HG02970 (cell line): ENCODE results near the gene SH3BGRL2.
"Not testable (repeated sequence)": the region's sequence is repeated elsewhere in the genome, so short reads cannot be mapped to it uniquely, and the experiment has no call there.

Experiments used
- ATAC-seq: cut with Tn5 transposase; IDR thresholded peaks from one replicate; pipeline ENCODE4 v1.9.1; 2021; ENCODE audit warnings: mild to moderate bottlenecking, moderate library complexity, moderate number of reproducible peaks; ENCODE audit not compliant: unreplicated experiment, low FRiP score

The SH3BGRL2 gene

DNA sequence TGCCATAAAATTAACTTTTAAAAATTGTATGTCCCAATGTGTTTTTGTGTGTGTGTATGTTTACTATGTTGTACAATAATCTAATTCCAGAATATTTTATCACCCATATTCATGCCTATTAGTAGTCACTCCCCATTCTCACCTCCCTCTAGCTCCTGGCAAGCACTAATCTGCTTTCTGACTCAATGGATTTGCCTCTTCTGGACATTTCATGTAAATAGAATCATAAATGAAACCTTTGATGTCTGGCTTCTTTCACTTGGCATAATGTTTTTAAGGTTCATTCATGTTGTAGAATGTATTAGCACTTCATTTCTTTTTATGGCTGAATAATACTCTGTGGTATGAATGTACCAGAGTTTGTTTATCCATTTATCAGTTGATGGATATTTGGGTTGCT, 15.4 kb downstream of the SH3BGRL2 start:
- no peak for ATAC-seq

DNA sequence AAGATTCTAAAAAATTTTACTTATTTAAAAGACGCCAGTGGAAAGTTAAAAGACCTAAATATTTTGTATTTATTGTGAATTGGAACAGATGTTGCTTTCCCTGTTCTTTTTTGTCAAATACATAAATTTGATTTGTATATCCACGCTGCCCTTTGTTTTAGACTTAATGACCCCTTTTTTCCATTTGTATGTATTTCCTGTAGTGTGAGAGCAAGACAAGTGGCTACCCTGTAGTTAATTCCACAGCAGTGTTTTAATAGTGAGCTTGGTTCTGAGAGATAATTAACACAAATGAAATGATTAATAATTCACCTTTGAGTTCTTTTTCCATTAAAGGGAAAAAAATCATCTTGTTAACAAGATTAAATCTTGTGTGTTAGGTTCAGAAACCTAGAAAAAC, 16.6 kb downstream of the SH3BGRL2 start:
- ATAC-seq = no peak

DNA sequence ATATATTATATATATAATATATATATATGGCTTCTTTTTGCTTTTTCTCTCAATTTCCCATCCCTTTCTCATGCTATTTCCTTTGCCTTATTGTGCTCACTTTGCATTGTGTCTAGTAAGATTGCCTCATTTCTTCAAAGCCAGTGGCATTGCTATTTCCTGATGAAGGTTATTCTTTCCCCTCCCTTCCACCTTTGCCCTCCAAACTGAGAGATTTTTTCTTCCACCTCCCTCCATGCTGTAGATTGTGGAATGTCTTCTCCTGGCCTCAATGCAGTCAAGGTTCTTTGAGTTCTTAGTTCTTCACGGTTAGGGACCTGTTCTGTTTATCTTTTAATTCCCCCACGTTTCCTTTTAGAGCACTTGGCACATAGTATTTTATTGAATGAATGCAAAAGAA, 17.2 kb downstream of the SH3BGRL2 start:
- no peak for ATAC-seq

DNA sequence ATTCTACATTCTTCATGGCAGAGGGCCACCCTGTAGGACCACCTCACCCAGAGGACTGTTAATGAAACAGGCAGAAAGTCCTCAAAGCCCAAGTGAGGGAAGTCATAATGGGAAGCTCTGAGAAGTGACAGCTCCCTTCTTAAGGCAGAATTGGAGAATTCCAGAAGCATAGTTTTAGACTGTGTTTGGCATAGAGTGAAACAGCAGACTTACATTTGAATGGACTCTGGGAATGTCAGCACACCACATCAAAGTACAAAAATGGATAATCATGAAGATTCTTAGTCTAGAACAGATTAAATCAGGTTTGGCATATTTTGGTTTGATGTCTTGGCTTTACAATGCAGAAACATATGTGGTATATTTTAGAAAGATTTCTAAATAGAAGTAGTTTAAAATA, 17.9 kb downstream of the SH3BGRL2 start:
- no peak for ATAC-seq

DNA sequence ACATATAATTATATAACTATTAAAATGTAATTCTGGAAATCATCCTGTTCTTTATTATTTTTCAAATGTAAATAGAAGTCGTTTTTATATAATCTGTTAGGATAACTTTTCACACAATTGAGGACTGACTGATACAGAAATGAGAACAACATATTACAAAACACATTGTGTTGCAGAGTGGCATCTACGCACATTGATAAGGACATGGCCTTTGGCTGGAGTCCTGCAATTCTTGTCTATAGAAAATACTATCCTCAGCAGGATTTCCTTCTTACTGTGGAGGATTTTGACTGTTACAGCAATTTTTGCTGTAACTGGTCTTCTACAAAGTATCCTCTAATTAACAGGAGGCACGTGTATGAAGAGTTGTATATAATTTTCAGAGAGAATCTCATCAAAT, 19.8 kb downstream of the SH3BGRL2 start:
- ATAC-seq = no peak

DNA sequence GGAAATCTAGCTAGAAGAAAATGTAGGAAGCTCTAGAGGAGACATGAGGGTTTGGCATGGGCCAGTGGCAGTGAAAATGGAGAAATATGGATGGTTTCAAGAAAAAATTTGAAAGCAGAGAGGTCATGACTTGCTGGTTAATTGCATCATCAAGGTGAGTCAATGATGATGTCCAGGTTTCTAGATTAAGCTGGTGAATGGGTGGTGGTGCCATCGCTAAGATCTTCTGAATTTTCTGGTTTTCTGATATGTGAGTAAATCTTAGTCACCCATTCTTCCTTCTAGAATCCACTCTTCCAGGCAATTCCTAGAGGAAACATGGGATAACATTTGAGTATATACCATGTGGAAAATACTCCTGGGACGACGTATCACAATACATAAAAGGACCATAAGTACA, 25.0 kb downstream of the SH3BGRL2 start:
- no peak for ATAC-seq

DNA sequence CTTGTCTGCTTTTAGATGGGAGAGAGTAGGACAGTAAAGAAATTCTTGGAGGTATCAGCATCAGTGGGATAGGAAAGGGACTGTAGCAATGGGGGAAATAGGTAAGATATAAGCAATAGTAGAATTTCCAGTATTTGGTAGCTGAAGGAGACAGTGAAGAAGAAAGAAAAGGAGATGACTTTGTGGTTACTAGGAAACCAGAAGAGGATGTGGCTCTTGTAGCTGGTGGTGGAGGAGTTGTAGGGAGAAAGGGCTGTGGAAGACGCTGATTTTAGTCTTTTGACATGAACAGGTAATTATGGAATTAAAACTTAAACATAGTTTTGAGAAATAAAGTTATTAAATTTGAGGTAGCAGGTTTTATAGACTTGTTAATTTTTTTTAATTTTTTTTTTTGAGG, 26.1 kb downstream of the SH3BGRL2 start:
- no peak for ATAC-seq

DNA sequence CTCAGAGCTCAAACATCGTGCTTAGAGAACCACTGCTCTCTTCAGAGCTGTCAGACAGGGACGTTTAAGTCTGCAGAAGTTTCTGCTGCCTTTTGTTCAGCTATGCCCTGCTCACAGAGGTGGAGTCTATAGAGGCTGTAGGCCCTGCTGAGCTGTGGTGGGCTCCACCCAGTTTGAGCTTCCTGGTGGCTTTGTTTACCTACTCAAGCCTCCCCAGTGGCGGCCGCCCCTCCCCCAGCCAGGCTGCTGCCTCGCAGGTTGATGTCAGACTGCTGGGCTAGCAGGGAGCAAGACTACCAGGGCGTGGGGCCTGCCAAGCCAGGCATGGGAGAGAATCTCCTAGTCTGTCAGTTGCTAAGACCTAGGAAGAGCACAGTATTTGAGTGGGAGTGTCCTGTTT, 32.5 kb downstream of the SH3BGRL2 start:
- ATAC-seq = not testable (repeated sequence)

DNA sequence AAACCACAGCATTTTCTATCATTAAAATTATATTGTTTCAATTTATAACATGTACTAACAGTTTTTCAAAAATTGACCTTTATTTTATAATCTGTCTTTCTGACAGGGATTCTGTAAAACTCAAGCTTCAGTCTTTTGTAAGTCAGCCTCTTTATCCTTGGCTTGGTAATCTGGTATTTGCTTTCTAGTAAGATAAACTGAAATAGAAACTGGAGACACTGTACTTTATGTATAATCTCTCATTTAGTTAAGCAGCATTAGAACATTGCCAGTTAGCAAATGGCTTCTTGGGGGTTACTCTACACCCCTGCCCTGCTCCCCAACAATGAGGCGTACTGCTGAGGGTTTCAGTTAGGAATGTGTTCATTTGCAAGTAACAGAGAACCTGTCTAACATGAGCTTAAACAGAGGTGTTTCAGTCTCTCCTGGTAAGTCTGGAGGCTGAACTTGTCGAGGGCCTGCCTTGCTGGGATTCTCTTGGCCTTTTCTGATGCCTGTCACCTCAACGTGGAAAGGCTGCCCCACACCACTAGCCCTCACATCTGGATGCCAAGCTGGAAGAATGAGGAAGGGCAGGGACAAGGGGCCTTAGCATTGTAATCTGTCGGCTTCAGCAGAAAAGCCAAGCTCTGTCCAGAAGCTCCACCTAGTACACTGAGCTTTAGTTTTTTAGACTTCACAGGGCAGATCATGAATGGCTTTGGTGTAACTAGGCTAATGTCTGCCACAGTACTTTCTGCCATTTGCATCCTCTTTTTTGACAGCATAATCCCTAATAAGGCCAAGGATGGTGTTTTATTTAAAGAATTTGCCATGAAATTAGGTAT, 34.8 kb downstream of the SH3BGRL2 start:
- no peak for ATAC-seq

DNA sequence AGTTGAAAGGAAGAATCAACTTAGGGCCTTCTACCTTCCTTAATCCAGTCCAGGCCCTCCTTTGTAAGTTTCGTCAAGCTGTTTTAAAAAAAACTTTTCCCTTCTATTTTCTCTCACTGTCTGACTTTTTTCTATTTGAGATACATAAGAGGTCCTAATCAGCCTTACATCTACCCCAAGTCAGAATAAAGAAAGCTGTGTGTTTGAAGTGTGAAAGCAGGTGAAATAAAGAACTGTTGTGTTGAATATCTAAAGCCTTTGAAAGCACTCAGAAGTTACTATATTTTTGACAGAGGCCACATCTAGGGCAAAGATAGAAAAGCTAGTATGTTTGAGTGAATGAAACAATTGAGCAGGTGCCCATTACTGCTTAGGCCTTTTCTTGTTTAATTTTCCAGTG, 35.5 kb downstream of the SH3BGRL2 start:
- no peak for ATAC-seq

DNA sequence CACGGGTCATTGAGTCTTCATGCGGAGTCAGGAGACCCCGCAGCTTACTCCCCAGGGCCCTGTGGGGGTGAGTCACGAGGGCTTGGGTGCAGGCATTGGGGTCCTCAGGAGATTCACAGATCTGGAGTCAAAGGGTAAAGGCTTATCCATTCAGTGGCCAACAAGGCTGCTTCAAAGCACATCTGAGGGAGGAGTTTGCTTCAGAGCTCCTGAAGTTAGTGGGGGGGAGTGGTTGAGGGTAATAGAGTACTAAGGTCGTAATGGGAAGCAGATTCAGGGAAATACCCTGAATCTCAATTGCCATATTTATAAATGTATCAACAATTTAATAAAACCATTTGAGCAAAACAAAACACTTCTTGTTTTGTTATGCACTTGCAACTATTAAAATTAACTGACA, 37.3 kb downstream of the SH3BGRL2 start:
- ATAC-seq = no peak

DNA sequence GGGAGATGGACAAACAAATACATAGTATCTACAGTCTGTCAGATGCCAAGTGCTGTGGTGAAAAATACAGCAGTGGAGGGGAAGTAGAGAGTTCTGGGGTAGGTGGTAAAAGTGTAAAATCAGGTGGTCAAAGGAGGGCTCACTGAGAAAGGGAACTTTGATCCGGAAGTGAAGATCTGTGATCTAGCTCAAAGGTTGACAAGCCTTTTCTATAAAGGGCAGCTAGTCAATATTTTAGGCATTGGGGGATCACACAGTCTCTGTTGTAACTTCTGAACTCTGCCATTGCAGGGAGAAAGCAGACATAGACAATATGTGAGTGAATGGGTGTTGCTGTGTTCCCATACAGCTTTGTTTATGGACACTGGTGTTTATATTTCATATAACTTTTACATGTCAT, 38.6 kb downstream of the SH3BGRL2 start:
- ATAC-seq = no peak

DNA sequence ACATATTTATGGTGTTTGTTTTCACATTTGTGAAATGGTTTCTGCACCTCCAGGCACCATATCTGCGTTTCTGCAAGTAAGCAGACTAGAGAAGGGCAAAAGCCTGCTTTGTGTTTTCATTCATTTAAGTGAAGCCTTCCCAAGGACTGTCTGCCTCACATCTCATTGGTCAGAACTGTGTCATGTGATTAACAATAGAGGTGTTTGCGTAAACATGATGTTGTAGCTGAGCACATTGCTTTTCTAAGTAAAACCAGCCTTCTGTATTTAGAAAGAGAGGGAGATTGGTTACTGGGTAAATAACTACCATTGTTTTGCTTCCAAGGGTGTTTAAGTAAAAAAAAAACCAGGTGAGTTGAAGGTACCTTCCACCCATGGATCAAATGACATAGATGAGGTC, 39.7 kb downstream of the SH3BGRL2 start:
- ATAC-seq = no peak

DNA sequence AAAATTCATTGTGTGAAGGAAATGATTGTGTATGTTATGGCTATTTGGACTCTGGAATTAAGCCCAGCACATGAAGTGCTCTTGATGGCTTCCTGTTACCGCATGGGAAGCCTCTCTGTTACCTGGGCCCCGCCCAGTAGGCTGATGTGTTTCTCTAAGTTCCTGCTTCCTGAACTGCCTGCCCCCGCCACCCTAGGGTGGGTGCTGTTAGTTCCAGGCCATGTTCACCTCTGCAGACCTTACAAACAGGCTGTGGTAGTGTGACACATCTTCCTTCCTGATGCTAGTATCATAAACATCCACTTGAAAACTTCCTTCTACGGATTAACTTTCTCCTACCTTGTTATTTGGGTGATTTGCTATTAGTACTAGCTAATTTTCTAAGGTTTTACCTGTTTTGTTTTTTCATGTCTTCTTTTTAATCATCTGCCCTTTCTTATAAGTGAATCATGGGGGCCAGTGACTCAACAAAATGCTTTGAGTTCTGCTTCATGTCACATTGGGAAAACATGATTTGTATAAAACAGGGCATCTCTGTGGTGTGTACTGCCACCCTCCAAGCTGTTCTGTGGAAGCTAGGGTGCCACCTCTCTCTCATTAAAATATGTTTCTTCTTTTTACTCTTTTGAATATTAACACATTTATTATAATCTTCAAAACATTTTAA, 40.6 kb downstream of the SH3BGRL2 start:
- no peak for ATAC-seq

DNA sequence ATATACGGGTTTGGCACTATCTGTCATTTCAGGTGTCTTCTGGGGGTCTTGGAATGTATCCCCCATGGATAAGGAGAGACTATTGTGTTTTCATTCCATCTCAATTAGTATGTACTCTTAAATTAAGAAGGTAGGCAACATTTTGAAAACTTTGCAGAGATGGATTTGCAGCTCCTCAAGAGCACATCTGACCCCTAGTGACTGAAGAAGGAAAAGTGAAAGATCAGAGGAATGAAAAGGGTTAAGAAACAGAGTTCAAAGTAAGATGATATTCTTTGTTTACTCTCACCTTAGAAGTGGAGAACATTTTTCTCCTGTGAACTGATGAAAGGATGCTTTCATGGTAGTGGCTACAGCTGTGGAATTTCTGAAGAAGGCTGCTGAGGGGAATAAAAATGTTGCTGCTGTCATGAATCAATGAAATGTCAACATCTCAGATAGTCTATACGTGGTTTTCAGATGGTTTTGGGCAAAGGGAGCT, 41.5 kb downstream of the SH3BGRL2 start:
- no peak for ATAC-seq

DNA sequence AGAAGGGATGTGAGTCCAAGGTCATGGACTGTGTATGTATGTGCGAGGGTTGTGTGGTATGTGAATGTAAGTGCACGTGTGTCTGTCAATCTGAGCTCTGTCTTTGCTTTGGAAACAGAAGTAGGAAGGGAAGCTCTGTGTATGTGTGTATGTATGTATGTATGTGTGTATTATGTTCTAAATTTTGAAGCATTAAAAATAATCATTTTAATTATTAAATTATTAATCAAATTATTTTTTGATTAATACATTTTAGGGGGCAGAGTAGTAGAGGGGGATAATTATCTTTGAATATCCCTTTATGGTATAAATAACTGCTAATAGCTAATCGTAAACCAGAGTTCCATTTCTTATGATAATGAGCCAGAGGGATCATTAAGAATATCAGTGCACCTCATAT, 42.8 kb downstream of the SH3BGRL2 start:
- no peak for ATAC-seq

DNA sequence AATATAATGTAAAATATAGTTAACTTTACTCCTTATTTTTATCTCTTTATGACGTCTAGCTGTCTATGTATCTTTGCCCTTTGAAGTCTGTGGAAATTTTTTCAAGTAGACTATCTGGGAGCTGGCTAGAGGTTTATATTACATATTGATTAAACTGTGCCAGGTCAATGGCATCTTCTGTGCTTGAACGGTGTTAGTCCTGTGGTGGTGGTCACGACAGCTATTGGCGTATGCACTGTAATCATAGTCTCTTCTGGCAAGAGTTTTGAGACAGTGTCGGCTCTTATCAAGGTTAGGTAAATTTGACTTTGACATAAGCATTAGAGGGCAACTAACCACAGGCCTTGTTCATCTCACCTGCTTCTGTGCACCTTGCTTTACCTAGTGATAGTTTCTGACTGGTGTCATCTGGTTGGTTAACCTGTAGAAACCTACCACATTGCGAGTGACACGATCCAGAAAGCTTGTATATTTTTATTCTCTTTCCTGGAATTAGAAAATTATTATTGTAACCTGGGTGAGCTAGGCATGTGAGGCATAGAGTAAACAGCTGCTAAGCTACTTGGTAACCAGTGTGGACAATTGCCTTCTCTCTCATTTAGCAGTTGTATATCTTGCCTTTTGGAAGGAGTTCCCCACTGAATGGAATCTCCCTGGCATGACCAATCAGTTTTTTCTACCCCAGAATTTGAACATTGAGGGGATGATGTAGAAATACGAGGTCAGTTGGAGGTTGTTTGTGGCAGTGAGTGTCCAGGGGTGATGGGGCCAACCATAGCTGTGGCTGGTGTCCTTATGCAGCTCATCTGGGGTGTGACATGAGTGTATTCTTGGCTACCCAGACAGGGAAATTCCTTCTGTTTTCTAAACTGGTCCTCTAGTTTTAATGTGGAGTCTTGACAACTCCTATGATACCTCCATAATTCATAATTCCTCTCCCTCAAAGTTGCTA, 45.9 kb downstream of the SH3BGRL2 start:
- no peak for ATAC-seq

DNA sequence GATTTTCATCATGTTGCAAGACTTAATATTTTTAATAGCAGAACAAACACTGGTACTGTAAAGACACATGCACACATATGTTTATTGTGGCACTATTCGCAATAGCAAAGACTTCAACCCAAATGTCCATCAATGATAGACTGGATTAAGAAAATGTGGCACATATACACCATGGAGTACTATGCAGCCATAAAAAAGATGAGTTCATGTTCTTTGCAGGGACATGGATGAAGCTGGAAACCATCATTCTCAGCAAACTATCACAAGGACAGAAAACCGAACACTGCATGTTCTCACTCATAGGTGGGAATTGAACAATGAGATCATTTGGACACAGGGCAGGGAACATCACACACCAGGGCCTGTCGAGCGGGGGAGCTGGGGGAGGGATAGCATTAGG, 51.6 kb downstream of the SH3BGRL2 start:
- ATAC-seq = not testable (repeated sequence)

DNA sequence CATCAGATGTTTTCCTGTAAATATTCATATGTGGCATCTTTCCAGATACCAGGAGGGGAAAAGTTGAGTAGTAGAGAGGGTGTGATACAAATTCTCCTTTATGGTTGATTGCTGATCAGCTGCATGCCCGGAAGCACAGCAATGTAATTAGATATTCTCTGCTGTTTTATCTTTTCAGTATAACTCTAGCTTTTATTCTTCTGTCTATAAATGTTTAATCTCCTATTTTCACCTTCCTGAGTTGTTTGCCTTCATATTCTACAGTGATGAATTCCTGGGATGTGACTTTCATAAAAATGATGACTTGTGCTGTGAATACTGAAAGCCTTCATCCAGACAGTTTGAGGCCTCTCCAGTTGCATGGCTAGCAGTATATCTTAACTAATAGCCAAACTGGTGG, 53.7 kb downstream of the SH3BGRL2 start:
- no peak for ATAC-seq

DNA sequence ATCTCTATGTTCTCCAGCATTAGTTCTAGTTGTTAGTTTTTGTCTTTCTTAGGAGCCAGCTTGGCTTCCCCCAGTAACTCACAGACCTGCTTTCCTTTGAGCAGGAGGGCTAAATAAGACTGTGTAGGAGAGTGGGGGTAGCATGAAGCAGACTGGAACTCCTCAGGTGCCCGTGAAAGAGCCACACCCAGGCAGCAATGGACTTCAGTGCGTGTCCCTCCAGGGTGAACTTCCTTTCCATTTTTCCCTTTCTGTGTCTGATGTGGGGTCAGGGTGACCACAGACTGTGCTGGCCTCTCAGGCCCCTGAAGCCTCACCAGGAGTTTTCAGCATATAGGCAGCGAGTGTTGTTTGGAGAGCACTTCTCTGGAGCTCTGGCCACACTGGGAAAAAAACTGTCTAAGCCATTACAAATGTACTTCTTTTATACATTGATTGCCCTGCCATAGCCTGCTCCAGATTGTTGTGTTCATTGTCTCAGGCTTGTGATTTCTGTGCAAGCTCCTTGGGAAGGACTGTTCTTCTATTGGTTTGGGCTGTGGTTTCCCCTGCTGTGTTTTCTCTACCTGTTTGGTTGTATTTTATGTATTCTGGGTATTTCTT, 55.7 kb downstream of the SH3BGRL2 start:
- no peak for ATAC-seq
